HEK293T (cell line): ENCODE results near the gene ITLN1.

Source experiments
- BHLHE40 ChIP-seq: fragments of 450-650 bp; IDR thresholded peaks from 2 replicates; pipeline ENCODE4 v1.6.1; 2016; ENCODE audit warnings: mild to moderate bottlenecking, moderate library complexity, borderline replicate concordance
- CTBP1 ChIP-seq: fragments of 450-650 bp; IDR thresholded peaks from 2 replicates; pipeline ENCODE4 v1.6.1; 2016; ENCODE audit warnings: borderline replicate concordance
- HDGF ChIP-seq: fragments of 450-650 bp; IDR thresholded peaks from 2 replicates; pipeline ENCODE4 v1.6.1; 2017; ENCODE audit warnings: antibody characterized with exemption, borderline replicate concordance
- SUZ12 ChIP-seq: fragments of 450-650 bp; IDR thresholded peaks from 2 replicates; pipeline ENCODE4 v1.6.1; 2016; ENCODE audit warnings: mild to moderate bottlenecking

DNA sequence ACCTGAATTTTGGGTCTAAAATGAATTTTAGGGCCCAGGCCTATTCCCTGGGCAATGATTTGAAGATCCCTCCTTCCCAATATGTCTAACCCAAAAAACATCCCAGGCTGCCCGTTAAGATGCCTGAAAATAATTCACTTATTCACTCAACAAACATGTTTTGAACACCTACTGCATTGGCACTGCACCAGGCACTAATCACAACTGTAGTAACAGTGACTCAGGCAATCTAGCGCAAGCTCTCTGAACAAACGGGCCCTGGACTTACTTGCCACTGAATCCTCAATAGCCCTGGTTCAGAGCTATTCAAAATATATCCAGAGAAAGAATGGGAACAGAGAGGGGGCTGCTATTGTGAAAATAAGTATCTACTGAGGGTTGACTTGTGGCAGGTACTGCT lies 26.5 kb downstream of the ITLN1 start:
- TF ChIP-seq CTBP1 = no peak
- TF ChIP-seq SUZ12 = no peak
- TF ChIP-seq HDGF = no peak
- no peak for TF ChIP-seq BHLHE40
